VCaP (cell line): ENCODE results near the gene IL1RAP.

Experiments used
- H3K27ac ChIP-seq: fragments of 450-650 bp; 2 replicates; pipeline ENCODE4 v1.5.1; 2017
- TF ChIP-seq, protein P1 (sequence below): fragments of 450-650 bp; conservative IDR thresholded peaks from 2 replicates; pipeline ENCODE4 v1.5.1; 2017; ENCODE audit warnings: mild to moderate bottlenecking, moderate library complexity

IL1RAP gene

GRCh38 chr3:190699776-190700175 is 185.9 kb downstream of the IL1RAP start:
- TF ChIP-seq, protein P1, sequence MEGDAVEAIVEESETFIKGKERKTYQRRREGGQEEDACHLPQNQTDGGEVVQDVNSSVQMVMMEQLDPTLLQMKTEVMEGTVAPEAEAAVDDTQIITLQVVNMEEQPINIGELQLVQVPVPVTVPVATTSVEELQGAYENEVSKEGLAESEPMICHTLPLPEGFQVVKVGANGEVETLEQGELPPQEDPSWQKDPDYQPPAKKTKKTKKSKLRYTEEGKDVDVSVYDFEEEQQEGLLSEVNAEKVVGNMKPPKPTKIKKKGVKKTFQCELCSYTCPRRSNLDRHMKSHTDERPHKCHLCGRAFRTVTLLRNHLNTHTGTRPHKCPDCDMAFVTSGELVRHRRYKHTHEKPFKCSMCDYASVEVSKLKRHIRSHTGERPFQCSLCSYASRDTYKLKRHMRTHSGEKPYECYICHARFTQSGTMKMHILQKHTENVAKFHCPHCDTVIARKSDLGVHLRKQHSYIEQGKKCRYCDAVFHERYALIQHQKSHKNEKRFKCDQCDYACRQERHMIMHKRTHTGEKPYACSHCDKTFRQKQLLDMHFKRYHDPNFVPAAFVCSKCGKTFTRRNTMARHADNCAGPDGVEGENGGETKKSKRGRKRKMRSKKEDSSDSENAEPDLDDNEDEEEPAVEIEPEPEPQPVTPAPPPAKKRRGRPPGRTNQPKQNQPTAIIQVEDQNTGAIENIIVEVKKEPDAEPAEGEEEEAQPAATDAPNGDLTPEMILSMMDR = no peak

DNA sequence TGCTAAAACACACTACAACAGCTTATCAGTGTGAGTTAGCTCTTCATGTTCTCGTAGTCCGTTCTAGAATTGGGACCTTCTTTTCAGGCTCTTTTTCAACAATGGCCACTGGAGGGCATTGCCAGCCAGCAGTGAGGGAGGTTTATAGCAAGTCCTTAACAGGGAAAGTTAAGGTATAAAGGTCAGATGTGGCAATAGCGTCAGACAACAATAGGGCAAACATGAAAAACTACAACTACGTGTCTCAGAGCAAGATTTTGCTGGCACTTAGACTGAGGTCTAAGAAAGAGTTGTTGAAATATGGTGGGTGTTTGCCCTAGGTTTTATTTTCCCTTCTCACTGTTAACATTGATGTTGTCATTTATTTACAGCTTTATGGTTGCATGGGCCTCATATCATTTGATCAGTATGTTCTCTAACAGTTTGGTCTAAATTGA is 187.2 kb downstream of the IL1RAP start:
- TF ChIP-seq, protein P1 = peak; percentile 92
- no peak overlapping the region for H3K27ac ChIP-seq

More at GRCh38 chr3:190699776-190700175, 185.9 kb downstream of the IL1RAP start:
- no peak overlapping the region for H3K27ac ChIP-seq

GRCh38 chr3:190706582-190706981 is 192.7 kb downstream of the IL1RAP start:
- H3K27ac ChIP-seq = no peak overlapping the region
- TF ChIP-seq, protein P1 = no peak
